AG10803 (cell line): ENCODE measurements around the gene CNIH4.

ENCODE experiments used
- DNase-seq: peaks from one replicate; pipeline ENCODE4 v3.0.0; 2010; ENCODE audit warnings: low read depth
- H3K4me3 ChIP-seq: 2 replicates; pipeline ENCODE4 v1.5.1; 2011; ENCODE audit warnings: mild to moderate bottlenecking, low read length, control low read depth
- CTCF ChIP-seq: conservative IDR thresholded peaks from 2 replicates; pipeline ENCODE4 v1.5.1; 2011; ENCODE audit warnings: mild to moderate bottlenecking, low read length, control low read depth, inconsistent platforms

The CNIH4 gene

GRCh38 chr1:224353975-224354925, 2.4 kb upstream of the CNIH4 start:
- no peak for DNase-seq
- no peak overlapping the region for H3K4me3 ChIP-seq
- TF ChIP-seq CTCF = no peak

- TF ChIP-seq CTCF = no peak
- peak; percentile 79 for DNase-seq
- peak overlapping the region; percentile 90 for H3K4me3 ChIP-seq
These were observed 996 bp downstream of the CNIH4 start for GRCh38 chr1:224357626-224358124.

GRCh38 chr1:224358237-224358636, 1.6 kb downstream of the CNIH4 start:
- DNase-seq = no peak
- H3K4me3 ChIP-seq = peak overlapping the region; percentile 90

DNA sequence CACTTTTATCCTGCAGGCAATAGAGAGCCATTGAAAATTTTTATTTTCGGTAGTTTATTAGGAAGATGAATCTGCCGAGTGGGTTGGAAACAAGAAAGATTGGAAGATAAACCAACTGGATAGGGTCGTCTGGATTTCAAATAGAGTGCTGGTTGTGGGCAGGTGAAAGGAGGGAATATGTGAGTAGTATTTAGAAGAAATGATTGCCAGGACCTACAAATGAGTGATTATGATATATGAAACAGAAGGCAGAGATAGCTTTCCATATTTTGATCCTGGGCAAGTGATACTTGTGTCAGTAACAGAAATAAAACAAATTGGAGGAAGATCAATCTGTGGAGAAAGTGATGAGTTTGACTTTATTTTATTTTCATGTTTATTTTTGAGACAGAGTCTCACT, 2.5 kb downstream of the CNIH4 start:
- DNase-seq = no peak

More at GRCh38 chr1:224358237-224358636, 1.6 kb downstream of the CNIH4 start:
- TF ChIP-seq CTCF = no peak

GRCh38 chr1:224368409-224368808, 11.7 kb downstream of the CNIH4 start:
- H3K4me3 ChIP-seq = no peak overlapping the region
- DNase-seq = no peak
- TF ChIP-seq CTCF = no peak

More for the DNA sequence above, 2.5 kb downstream of the CNIH4 start:
- no peak overlapping the region for H3K4me3 ChIP-seq
- TF ChIP-seq CTCF = no peak

DNA sequence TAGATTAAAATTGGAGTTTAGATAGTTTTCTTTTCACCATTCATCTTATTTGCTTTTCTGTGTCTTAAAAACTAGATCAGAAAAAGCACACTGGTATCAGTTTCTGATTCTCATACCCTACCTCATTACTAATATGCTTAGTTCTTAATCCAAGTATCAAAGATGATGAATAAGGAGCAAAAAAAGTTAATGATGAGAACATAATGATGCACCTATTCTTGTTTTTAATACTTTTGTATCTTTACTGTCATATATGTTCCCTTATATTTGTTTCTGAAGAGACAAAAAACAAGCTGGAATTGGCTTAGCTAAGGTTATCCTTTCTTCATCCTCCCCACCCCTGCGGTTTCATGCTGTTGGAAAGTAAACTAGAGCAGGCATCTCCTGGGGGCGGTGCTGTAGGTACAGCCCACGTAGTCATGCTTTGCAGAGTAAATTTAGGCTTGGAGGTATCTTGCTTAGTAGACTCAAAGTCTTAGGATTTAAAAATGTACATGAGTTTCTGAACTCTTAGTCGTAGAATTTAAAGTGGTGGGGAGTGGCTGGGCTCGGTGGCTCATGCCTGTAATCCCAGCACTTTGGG, 16.4 kb downstream of the CNIH4 start:
- no peak overlapping the region for H3K4me3 ChIP-seq
- DNase-seq = no peak
- TF ChIP-seq CTCF = no peak
